Measurements from ENCODE around the gene TUBA3D. TPM values are rescaled to one million over a fixed set of nuclear protein-coding genes. Genes with fewer than 3 reads are reported as not detected.

The TUBA3D gene
- total and polyA plus RNA-seq, 2 of the 13 experiments (the other 11 are each of a cell fraction or from before 2014, with no cell fraction given) = not detected

- 0 out of 2 replicates have a peak, but pooled peaks have one; percentile 59 for TF ChIP-seq ZBTB39 (CRISPR knock-in tag; IDR thresholded peaks at IDR 0.05)
- TF ChIP-seq PHF5A (CRISPR knock-in tag; IDR thresholded peaks at IDR 0.05; ENCODE audit: low read depth, unreplicated experiment) = peak; percentile 37
- peak; percentile 36 for TF ChIP-seq TEAD3 (CRISPR knock-in tag; optimal IDR thresholded peaks at IDR 0.05; ENCODE audit: borderline replicate concordance)
- TF ChIP-seq ESRRA (CRISPR knock-in tag; IDR thresholded peaks at IDR 0.05; ENCODE audit: low read depth) = no peak
- TF ChIP-seq ZNF567 (CRISPR knock-in tag; IDR thresholded peaks at IDR 0.05; ENCODE audit: borderline replicate concordance) = no peak
- no peak; the same call in 1 of the 2 replicates for TF ChIP-seq KIAA2018 (CRISPR knock-in tag; IDR thresholded peaks at IDR 0.05; ENCODE audit: borderline replicate concordance)
- peak; percentile 80; the same call in 1 of the 2 replicates for TF ChIP-seq ZNF772 (CRISPR knock-in tag; IDR thresholded peaks at IDR 0.05)
- no peak for TF ChIP-seq ZUFSP (CRISPR knock-in tag; IDR thresholded peaks at IDR 0.05; ENCODE audit: borderline replicate concordance)
- TF ChIP-seq KLF12 (CRISPR knock-in tag; IDR thresholded peaks at IDR 0.05; ENCODE audit: borderline replicate concordance) = peak; percentile 99
- TF ChIP-seq NONO (IDR thresholded peaks at IDR 0.05) = no peak
- peak; percentile 87 for TF ChIP-seq NONO (CRISPR knock-in tag; conservative IDR thresholded peaks at IDR 0.05)
- peak; percentile 76 for TF ChIP-seq MAZ (IDR thresholded peaks at IDR 0.05; ENCODE audit: borderline replicate concordance, low read depth, low read length)
- peak; percentile 92 for TF ChIP-seq MAZ (CRISPR knock-in tag; IDR thresholded peaks at IDR 0.05; ENCODE audit: low read depth)
- 0 out of 2 replicates have a peak, but pooled peaks have one; percentile 65 for TF ChIP-seq SAFB2 (CRISPR knock-in tag; IDR thresholded peaks at IDR 0.05; ENCODE audit: borderline replicate concordance, low read depth)
- peak; percentile 88 for TF ChIP-seq ZEB1 (IDR thresholded peaks at IDR 0.05; ENCODE audit: insufficient replicate concordance, low read depth)
- TF ChIP-seq ARHGAP35 (CRISPR knock-in tag; IDR thresholded peaks at IDR 0.05; ENCODE audit: borderline replicate concordance) = peak; percentile 27; the same call in 1 of the 2 replicates
Measured at GRCh38 chr2:131492418-131493198, 16.7 kb downstream of the TUBA3D start (continued).

Measured in HepG2 (cell line).